ENCODE data around the gene ATF7. TPM values are rescaled to one million over a fixed set of nuclear protein-coding genes. Genes with fewer than 3 reads are reported as not detected.
A peak's percentile ranks its signal among the peaks of the same experiment; 100 is the strongest.

ATF7 gene
- total RNA-seq: 14.2 and 26.6 TPM in 2 replicates

- H3K27me3 ChIP-seq (ENCODE audit: control insufficient read depth, insufficient read depth, low read length): no peaks in the 10 kb centered on the region
- TF ChIP-seq, protein P1, sequence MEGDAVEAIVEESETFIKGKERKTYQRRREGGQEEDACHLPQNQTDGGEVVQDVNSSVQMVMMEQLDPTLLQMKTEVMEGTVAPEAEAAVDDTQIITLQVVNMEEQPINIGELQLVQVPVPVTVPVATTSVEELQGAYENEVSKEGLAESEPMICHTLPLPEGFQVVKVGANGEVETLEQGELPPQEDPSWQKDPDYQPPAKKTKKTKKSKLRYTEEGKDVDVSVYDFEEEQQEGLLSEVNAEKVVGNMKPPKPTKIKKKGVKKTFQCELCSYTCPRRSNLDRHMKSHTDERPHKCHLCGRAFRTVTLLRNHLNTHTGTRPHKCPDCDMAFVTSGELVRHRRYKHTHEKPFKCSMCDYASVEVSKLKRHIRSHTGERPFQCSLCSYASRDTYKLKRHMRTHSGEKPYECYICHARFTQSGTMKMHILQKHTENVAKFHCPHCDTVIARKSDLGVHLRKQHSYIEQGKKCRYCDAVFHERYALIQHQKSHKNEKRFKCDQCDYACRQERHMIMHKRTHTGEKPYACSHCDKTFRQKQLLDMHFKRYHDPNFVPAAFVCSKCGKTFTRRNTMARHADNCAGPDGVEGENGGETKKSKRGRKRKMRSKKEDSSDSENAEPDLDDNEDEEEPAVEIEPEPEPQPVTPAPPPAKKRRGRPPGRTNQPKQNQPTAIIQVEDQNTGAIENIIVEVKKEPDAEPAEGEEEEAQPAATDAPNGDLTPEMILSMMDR (IDR thresholded peaks at IDR 0.05; ENCODE audit: insufficient read depth, low read length, poor library complexity, severe bottlenecking): no peak
- DNase-seq (ENCODE audit: low read depth): peak; percentile 86
- H3K36me3 ChIP-seq (ENCODE audit: control insufficient read depth, insufficient read depth, low read length): no peaks in the 10 kb centered on the region
- H3K4me3 ChIP-seq (ENCODE audit: low read depth, low read length): peak within 1 kb of the TSS; percentile 52
These were observed at the start of gene ATF7 for GRCh38 chr12:53625946-53626701. Gene ATF7 (minus strand): TSS chr12:53626382. CDS start chr12:53601000, 25,382 bp downstream.

DNA sequence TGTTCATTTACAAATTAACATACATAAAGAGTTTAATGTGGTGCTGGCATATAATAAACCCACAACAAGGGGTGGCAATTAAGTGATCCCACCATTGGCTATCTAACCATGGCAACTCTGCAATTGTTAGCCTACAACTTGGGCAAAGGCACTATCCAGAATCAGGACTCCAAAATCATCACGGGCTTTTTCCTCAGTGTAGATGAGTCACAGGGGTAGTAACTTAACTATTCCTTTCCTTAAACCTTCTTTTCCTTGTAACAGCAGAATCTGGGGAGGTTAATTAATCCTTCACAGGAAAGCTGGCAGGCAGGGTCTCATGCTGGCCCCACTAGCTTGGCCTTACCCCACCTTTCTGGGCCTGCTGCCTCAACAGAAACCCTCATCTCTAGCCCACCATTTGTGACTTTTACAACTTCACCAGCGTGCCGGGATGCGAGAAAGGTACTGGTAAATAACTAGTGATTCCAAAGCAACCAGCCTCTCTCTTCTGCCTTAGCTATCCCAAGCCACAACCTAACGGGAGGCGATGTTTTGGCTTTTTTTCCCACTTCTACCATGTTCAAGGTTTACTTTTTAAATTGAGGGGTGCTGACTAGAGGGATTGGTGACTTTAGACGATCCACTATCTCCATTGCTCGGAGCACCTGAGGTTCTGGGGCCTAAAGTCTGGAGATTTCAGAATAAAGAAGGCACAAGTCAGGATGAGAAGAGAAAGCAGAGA is 49.0 kb upstream of the ATF7 start:
- Histone ChIP-seq H3K27me3 (ENCODE audit: control insufficient read depth, insufficient read depth, low read length) (no peaks in the 10 kb centered on the region), H3K4me3 (ENCODE audit: low read depth, low read length) (peak overlapping the region; percentile 65), H3K36me3 (ENCODE audit: control insufficient read depth, insufficient read depth, low read length) (no peaks in the 10 kb centered on the region)
- TF ChIP-seq, protein P1 (IDR thresholded peaks at IDR 0.05; ENCODE audit: insufficient read depth, low read length, poor library complexity, severe bottlenecking): no peak
- DNase-seq (ENCODE audit: low read depth): no peak

DNA sequence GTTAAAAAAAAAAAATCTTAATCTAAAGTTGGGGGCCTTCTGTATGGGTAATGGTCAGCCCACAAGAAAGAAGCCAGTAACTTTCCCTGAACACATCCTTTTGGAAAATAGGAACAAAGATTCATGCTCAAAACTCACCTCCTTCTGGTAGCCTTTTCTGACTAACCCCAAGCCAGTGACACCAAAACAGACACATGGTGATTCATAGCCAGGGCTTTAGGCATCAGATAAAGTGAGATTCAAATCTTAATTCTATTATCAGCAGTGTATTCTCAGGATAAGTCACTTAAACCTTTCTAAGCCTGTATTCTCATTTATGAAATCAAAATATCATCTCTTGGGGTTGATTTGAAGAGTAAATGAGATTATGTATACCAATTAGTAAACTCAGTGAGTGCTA is 44.8 kb upstream of the ATF7 start:
- Histone ChIP-seq H3K4me3 (ENCODE audit: low read depth, low read length) (no peak overlapping the region), H3K27me3 (ENCODE audit: control insufficient read depth, insufficient read depth, low read length) (no peaks in the 10 kb centered on the region), H3K36me3 (ENCODE audit: control insufficient read depth, insufficient read depth, low read length) (peaks cover 1% of the 10 kb centered on the region)
- TF ChIP-seq, protein P1 (IDR thresholded peaks at IDR 0.05; ENCODE audit: insufficient read depth, low read length, poor library complexity, severe bottlenecking): no peak
- no peak for DNase-seq (ENCODE audit: low read depth)

- TF ChIP-seq, protein P1 (IDR thresholded peaks at IDR 0.05; ENCODE audit: insufficient read depth, low read length, poor library complexity, severe bottlenecking): no peak
- H3K4me3 ChIP-seq (ENCODE audit: low read depth, low read length): no peak overlapping the region
- H3K27me3 ChIP-seq (ENCODE audit: control insufficient read depth, insufficient read depth, low read length): no peaks in the 10 kb centered on the region
- peaks cover 1% of the 10 kb centered on the region for H3K36me3 ChIP-seq (ENCODE audit: control insufficient read depth, insufficient read depth, low read length)
- DNase-seq (ENCODE audit: low read depth): no peak
These were observed 44.1 kb upstream of the ATF7 start for GRCh38 chr12:53670308-53670707.

- Histone ChIP-seq H3K27me3 (ENCODE audit: control insufficient read depth, insufficient read depth, low read length) (no peaks in the 10 kb centered on the region), H3K4me3 (ENCODE audit: low read depth, low read length) (no peak overlapping the region), H3K36me3 (ENCODE audit: control insufficient read depth, insufficient read depth, low read length) (peaks cover 1% of the 10 kb centered on the region)
- DNase-seq (ENCODE audit: low read depth): no peak
- TF ChIP-seq, protein P1 (IDR thresholded peaks at IDR 0.05; ENCODE audit: insufficient read depth, low read length, poor library complexity, severe bottlenecking): no peak
These were observed 40.9 kb upstream of the ATF7 start for GRCh38 chr12:53667080-53667479.

Data from kidney epithelial cell (primary cell).